Measurements from ENCODE around the gene MUC22.

DNA sequence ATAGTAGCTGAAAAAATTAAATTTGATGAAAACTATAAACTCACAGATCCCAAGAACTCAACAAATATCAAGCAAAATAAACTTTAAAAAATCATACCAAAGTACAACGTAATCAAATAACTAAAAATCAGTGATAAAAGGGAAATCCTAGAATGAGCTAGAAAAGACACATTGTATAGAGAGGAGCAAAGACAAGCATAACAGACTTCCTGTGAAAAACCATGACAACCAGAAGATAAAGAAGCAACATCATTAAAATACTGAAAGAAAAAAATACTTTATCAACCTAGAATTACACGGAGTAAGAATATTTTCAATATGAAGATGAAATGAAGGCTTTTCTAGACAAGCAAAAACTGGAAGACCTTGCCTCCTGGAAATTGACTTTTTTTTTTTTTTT, 9.8 kb downstream of the MUC22 start:
- TF ChIP-seq, protein P1, sequence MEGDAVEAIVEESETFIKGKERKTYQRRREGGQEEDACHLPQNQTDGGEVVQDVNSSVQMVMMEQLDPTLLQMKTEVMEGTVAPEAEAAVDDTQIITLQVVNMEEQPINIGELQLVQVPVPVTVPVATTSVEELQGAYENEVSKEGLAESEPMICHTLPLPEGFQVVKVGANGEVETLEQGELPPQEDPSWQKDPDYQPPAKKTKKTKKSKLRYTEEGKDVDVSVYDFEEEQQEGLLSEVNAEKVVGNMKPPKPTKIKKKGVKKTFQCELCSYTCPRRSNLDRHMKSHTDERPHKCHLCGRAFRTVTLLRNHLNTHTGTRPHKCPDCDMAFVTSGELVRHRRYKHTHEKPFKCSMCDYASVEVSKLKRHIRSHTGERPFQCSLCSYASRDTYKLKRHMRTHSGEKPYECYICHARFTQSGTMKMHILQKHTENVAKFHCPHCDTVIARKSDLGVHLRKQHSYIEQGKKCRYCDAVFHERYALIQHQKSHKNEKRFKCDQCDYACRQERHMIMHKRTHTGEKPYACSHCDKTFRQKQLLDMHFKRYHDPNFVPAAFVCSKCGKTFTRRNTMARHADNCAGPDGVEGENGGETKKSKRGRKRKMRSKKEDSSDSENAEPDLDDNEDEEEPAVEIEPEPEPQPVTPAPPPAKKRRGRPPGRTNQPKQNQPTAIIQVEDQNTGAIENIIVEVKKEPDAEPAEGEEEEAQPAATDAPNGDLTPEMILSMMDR (IDR thresholded peaks at IDR 0.05; ENCODE audit: low read depth, low read length, missing input control), result no peak
- TF ChIP-seq HNF4G (IDR thresholded peaks at IDR 0.05), result no peak

Data from liver (tissue), 3 donors.